Suprapubic skin (tissue), 4 donors: ENCODE results near the gene POLR3G. TPM values are rescaled to one million over a fixed set of nuclear protein-coding genes. Genes with fewer than 3 reads are reported as not detected.

Experiments
- DNase-seq, 2 donors: peaks; one replicate each; pipeline ENCODE4 v3.0.0-alpha.2; 2019; ENCODE audit warnings: low spot score in 2 of 2
- H3K27ac ChIP-seq: fragments of 200-600 bp; sonication (generic); one replicate; pipeline ENCODE4 v1.5.1; 2019
- H3K27me3 ChIP-seq: fragments of 200-600 bp; sonication (generic); one replicate; pipeline ENCODE4 v1.5.1; 2019
- H3K36me3 ChIP-seq: fragments of 200-600 bp; sonication (generic); one replicate; pipeline ENCODE4 v1.5.1; 2019
- H3K4me1 ChIP-seq: fragments of 200-600 bp; sonication (generic); one replicate; pipeline ENCODE4 v1.5.1; 2019
- H3K4me3 ChIP-seq: fragments of 200-600 bp; sonication (generic); one replicate; pipeline ENCODE4 v1.5.1; 2019; ENCODE audit warnings: mild to moderate bottlenecking
- H3K9me3 ChIP-seq: fragments of 200-600 bp; sonication (generic); one replicate; pipeline ENCODE4 v1.5.1; 2019
- EP300 ChIP-seq: sonication (generic); formaldehyde crosslinking; IDR thresholded peaks from one replicate; pipeline ENCODE4 v1.6.1; 2017; ENCODE audit warnings: antibody characterized with exemption
- POLR2A ChIP-seq, 2 donors: fragments of 450-650 bp; IDR thresholded peaks; one replicate each; pipeline ENCODE4 v1.6.1; 2017; ENCODE audit warnings: antibody characterized with exemption in 2 of 2, mild to moderate bottlenecking in 2 of 2, moderate library complexity in 2 of 2
- POLR2AphosphoS5 ChIP-seq, 3 donors: sonication (generic); formaldehyde crosslinking; IDR thresholded peaks; one replicate each; pipeline ENCODE4 v1.6.1; 2017; ENCODE audit warnings: antibody characterized with exemption in 3 of 3
- WGBS: methylation state at CpG from one replicate; pipeline ENCODE4 v1.1.5; 2018; 5-methylcytosine and 5-hydroxymethylcytosine counted together
- total RNA-seq, 4 donors: library from RNA; depleted of rRNA; stranded (reverse); fragments of >200 nt; gene quantifications; one replicate each; pipeline ENCODE4 v1.1.0, GENCODE V29; 2016
- TF ChIP-seq, protein P1 (sequence below), 2 donors: fragments of 200-600 bp in 1 of 2; fragments of 450-650 bp in 1 of 2; sonication (generic) in 1 of 2; IDR thresholded peaks; one replicate each; pipeline ENCODE4 v1.5.1; 2016 to 2019; ENCODE audit warnings: antibody characterized with exemption in 2 of 2, mild to moderate bottlenecking in 1 of 2, moderate library complexity in 1 of 2

The POLR3G gene
- total RNA-seq, 4 donors from 2014 or later: 3.2 to 7.3 (median 4.9) TPM

DNA sequence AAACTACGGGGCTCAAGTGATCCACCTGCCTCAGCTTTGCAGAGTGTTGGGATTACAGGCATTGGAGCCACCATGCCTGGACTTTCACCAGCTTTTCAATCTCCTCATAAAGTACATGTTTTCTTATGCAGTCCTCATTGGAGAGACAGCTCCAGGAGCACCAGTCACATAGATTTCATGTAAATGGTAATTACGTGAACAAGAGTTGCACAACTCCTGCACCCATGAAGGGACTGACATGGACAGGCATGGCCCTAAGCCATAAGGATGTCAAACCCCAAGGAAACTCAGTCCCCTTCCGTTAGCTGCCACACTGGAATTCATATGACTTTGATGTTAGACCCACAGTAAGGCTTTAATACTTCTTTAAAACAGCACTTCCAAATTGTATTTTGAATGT, 76.3 kb downstream of the POLR3G start:
- H3K4me3 ChIP-seq: no peak overlapping the region
- TF ChIP-seq EP300 (no peak), POLR2A (IDR thresholded peaks at IDR 0.05) (no peak), POLR2AphosphoS5 (IDR thresholded peaks at IDR 0.05) (no peak)
- TF ChIP-seq, protein P1, sequence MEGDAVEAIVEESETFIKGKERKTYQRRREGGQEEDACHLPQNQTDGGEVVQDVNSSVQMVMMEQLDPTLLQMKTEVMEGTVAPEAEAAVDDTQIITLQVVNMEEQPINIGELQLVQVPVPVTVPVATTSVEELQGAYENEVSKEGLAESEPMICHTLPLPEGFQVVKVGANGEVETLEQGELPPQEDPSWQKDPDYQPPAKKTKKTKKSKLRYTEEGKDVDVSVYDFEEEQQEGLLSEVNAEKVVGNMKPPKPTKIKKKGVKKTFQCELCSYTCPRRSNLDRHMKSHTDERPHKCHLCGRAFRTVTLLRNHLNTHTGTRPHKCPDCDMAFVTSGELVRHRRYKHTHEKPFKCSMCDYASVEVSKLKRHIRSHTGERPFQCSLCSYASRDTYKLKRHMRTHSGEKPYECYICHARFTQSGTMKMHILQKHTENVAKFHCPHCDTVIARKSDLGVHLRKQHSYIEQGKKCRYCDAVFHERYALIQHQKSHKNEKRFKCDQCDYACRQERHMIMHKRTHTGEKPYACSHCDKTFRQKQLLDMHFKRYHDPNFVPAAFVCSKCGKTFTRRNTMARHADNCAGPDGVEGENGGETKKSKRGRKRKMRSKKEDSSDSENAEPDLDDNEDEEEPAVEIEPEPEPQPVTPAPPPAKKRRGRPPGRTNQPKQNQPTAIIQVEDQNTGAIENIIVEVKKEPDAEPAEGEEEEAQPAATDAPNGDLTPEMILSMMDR (IDR thresholded peaks at IDR 0.05): no peak

DNA sequence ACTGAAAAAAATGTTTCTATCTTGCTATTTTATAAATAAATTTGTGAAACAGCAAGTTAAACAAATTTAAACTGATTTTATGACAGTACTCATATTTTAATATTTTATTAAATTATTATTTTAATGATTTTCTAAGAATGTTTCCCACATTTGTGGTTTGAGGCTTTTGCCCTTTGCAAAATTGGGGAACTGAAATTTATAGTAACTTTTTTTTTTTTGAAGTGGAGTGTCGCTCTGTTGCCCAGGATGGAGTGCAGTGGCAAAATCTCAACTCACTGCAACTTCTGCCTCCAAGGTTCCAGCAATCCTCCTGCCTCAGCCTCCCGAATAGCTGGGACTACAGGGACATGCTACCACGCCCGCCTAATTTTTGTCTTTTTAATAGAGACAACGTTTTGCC, 76.7 kb downstream of the POLR3G start:
- no peak overlapping the region for H3K4me3 ChIP-seq
- no peak for DNase-seq
- no peak for TF ChIP-seq EP300
- TF ChIP-seq, protein P1 (IDR thresholded peaks at IDR 0.05): no peak
- TF ChIP-seq POLR2A (IDR thresholded peaks at IDR 0.05): no peak
- TF ChIP-seq POLR2AphosphoS5 (IDR thresholded peaks at IDR 0.05): no peak
- H3K9me3 ChIP-seq: no peaks in the 10 kb centered on the region
- WGBS: 78% methylated on average over 5 of the region's 5 CpGs
- H3K36me3 ChIP-seq: no peaks in the 10 kb centered on the region
- no peak overlapping the region for H3K27ac ChIP-seq
- H3K4me1 ChIP-seq: no peaks in the 10 kb centered on the region
- H3K27me3 ChIP-seq: peaks cover 13% of the 10 kb centered on the region

More for the DNA sequence above, 76.3 kb downstream of the POLR3G start:
- Histone ChIP-seq H3K27me3 (peaks cover 9% of the 10 kb centered on the region), H3K27ac (no peak overlapping the region), H3K4me1 (no peaks in the 10 kb centered on the region), H3K36me3 (no peaks in the 10 kb centered on the region), H3K9me3 (no peaks in the 10 kb centered on the region)
- 79% methylated on average over 3 of the region's 3 CpGs for WGBS
- DNase-seq: no peak

DNA sequence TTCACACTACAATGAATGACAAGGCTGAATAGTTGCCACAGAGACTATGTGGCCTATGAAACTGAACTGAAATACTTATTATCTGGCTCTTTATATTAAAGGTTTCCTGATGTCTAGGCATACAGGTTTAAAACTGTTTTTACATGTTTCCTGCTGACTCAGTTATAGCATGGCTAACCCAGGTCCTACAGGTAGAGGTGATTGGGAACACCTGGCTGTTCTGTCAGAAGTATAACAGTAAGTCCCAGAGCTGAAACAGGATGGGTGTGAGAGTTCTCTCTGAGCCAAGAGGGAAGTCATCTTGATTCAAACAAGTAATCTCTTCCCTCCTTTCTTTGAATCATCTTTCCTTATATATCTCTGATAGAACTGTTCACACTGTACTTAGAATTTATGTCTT, 79.0 kb downstream of the POLR3G start:
- Histone ChIP-seq H3K27ac (no peak overlapping the region), H3K9me3 (no peaks in the 10 kb centered on the region), H3K4me3 (no peak overlapping the region), H3K27me3 (peaks cover 25% of the 10 kb centered on the region), H3K4me1 (peaks cover 9% of the 10 kb centered on the region), H3K36me3 (no peaks in the 10 kb centered on the region)
- no peak for DNase-seq
- no peak for TF ChIP-seq POLR2A (IDR thresholded peaks at IDR 0.05)
- TF ChIP-seq, protein P1 (IDR thresholded peaks at IDR 0.05): no peak
- no peak for TF ChIP-seq POLR2AphosphoS5 (IDR thresholded peaks at IDR 0.05)

DNA sequence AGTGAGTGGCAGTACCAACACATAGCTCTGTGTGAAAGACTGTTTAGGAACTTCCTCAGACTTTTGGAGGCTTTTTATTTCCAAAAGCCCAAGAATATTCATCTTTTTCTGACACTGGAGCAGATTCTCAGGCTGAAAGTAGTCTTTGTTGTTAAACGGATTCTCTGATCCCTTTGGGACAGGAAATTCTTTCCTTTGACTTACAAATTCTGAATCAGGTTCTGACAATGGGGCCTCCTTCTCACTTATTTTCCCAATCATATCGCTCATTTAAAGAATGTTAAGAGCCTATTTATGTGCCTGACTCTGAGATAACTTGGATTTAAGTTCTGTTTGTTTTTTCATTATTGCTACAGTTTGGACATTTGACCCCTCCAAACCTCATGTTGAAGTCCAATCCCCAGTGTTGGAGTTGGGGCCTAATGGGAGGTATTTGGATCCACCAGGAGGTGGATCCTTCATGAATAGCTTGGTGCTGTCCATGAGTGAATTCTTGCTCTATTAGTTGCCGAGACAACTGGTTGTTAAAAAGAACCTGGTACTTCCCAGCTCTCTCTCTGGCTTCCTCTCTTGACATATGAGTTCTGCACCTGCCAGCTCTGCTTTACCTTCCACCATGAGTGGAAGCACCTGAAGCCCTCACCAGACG, 79.8 kb downstream of the POLR3G start:
- no peak for DNase-seq
- peaks cover 15% of the 10 kb centered on the region for H3K4me1 ChIP-seq
- no peaks in the 10 kb centered on the region for H3K9me3 ChIP-seq
- H3K27me3 ChIP-seq: peaks cover 32% of the 10 kb centered on the region
- TF ChIP-seq POLR2AphosphoS5 (IDR thresholded peaks at IDR 0.05) (no peak), POLR2A (IDR thresholded peaks at IDR 0.05) (no peak), EP300 (no peak)
- TF ChIP-seq, protein P1 (IDR thresholded peaks at IDR 0.05): no peak
- H3K4me3 ChIP-seq: no peak overlapping the region
- H3K27ac ChIP-seq: no peak overlapping the region
- 78% methylated on average over 4 of the region's 4 CpGs for WGBS
- H3K36me3 ChIP-seq: no peaks in the 10 kb centered on the region

DNA sequence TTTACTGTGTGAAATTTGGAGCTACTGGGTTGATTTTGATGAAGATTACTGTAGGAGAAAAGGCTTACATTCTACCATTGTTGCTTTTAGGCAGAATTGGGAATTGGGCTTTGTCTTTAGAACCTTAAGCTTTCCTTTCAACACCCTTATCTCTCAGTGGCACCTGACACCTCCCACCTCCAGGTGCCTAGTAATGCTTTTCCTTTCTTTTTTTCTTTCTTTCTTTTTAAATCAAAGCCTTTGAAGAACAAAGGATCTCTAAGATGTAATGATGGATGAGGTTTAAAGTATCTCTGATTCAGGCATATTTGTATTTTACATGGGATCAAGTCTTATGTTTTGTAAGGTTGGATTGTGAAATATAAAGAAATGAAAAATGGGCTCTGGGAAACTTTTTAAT, 81.0 kb downstream of the POLR3G start:
- Histone ChIP-seq H3K36me3 (no peaks in the 10 kb centered on the region), H3K27me3 (peaks cover 42% of the 10 kb centered on the region), H3K4me3 (no peak overlapping the region), H3K4me1 (peaks cover 15% of the 10 kb centered on the region), H3K9me3 (no peaks in the 10 kb centered on the region), H3K27ac (no peak overlapping the region)
- no peak for TF ChIP-seq EP300
- no peak for TF ChIP-seq POLR2AphosphoS5 (IDR thresholded peaks at IDR 0.05)
- TF ChIP-seq, protein P1 (IDR thresholded peaks at IDR 0.05): no peak
- no peak for TF ChIP-seq POLR2A (IDR thresholded peaks at IDR 0.05)
- no peak for DNase-seq
